HG02759 (cell line): ENCODE results near the gene LINS1.

Experiments used
- ATAC-seq: cut with Tn5 transposase; IDR thresholded peaks from one replicate; pipeline ENCODE4 v1.9.1; 2021; ENCODE audit warnings: mild to moderate bottlenecking, moderate library complexity; ENCODE audit not compliant: unreplicated experiment

LINS1 gene

GRCh38 chr15:100602064-100602822 lies at the start of gene LINS1, which contains the start of gene ASB7:
LINS1 (minus strand) TSS chr15:100602184; CDS start chr15:100580842, 21,342 bp downstream.
ASB7 (plus strand) TSS chr15:100602589; CDS start chr15:100612217, 9,628 bp downstream.
- peak; percentile 89 for ATAC-seq

GRCh38 chr15:100651253-100651652 lies 49.3 kb upstream of the LINS1 start:
- ATAC-seq = no peak

DNA sequence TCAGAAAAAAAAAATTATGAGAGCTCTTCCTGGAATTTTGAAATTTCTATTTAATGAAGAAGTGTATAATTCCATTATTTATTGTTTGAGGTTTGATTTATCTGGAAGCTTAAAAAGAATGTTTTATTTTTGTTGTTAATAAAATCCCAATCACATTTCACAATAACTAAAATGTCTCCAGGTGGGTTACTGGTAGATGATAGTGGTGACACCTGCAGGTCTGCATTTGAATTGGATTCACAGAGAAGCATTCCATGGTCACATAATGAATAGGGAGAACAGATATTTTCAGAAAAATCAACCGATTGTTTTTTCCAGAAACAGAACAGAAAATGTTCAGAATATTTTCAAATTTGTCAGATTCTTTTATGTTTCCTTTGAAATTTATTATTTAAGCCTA lies 48.7 kb upstream of the LINS1 start:
- ATAC-seq = no peak

DNA sequence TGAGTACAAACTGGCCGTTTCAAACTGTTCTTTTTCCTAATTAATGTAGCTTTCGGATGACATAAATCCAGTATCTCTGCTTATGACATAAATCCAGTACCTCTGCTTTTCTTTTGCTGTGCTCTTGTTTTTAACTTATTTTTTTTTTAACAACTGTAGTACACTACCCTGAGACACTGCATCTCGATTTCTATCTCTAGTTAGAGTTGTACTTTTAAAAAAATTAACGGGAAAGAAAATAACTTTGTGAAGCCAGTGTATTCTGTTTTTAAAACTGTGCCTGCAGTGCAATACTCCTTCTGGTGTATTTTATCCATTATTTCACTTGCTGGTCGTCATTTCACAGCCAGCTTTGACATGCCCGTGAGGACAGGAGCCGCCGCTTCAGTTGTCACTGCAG lies 47.0 kb upstream of the LINS1 start:
- ATAC-seq = no peak

DNA sequence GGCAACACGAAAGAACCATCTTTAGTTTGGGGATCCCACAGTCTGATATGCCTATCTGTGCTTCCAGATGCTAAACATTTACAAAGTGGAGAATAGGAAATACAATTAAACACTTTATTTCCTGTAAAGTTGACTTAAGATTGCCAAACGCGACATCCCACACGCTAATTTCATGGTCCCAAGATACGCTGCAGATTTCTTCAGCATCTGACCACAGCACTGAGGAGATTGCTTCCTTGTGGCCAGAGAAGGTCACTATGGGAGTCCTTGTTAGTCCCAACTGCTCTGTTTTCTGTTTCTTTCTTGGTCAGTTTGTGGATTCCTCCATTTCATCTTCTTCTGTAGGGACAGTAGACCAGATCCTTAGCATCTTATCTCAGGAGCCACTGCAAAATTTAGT lies 43.7 kb upstream of the LINS1 start:
- no peak for ATAC-seq

DNA sequence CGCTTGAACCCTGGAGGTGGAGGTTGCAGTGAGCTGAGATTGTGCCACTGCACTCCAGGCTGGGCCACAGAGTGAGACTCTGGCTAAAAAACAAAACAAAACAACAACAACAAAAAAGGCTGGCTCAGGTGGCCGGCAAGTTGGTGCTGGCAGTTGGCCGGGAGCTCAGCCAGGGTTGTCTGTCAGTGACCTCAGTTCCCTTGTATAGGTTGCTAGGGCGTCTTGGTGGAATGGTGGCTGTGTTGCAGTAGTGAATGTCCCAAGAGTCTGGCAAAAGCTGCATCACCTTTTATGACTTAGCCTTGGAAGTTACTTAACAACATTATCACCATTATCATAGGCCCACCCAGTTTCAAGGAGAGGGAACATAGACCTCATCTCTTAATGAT lies 41.0 kb upstream of the LINS1 start:
- no peak for ATAC-seq

DNA sequence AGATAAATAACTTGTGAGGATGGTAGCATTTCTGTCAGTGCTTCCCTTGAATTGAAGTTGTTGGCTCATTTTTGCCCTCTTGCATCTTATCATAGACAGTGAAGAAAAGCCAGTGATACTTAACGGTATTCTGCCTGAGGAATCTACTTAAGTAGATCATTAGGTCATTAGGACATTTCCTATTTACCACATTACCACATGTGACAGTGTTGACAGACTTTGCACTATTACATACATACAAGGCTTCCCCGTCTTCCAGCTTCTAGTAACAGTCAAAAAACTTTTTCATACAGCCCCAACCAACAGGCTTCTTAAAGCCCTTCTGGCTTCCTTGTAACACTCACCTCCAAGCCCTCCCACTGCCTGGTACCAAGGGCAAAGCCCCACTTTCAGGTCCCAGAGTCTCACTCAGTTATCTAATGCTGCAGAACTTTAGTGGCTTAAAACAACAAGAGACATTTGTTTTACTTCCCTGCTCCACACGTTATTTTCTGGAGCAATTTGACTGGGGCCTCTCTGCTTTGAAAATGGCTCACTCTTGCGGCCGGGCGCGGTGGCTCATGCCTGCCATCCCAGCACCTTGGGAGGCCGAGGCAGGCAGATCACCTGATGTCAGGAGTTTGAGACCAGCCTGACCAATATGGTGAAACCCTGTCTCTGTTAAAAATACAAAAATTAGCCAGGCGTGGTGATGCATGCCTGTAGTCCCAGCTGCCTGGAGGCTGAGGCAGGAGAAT lies 40.4 kb upstream of the LINS1 start:
- no peak for ATAC-seq

- no peak for ATAC-seq
These were observed 36.3 kb upstream of the LINS1 start for GRCh38 chr15:100638177-100638730.

DNA sequence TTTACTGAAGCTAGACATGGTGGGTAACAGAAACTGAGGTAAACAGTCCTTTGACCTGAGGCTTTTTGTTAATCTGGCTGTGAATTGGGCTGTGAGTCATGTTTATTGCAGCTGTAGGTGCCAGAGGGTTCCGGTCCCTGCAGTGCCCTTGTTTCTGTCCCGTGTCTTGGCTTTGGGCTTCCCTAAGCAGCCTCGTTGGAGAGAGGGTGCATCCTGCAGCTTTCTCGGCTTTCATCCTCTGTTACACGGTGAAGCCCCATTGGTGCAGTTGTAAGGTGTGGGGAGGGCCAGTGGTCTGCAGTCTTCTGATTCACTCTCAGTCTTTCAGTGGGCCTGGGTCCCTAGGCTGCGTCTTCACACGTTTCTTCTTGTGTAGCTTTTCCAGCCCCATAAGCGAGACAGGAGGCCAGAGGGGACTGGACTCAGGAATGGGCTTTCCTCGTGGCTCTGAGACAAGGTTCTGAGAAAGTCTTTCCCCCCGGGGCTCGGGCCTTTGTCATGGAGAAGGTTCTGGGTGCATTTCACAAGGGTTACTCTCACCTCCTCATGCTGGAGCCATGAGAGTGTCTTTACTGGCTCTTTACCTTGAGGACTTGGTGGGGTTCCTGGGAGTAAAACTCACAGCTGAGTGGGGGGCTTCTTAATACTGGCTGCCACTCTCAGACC lies 33.6 kb upstream of the LINS1 start:
- ATAC-seq = no peak

- no peak for ATAC-seq
These were observed 31.7 kb upstream of the LINS1 start for GRCh38 chr15:100633763-100634075.

- no peak for ATAC-seq
These were observed 29.8 kb upstream of the LINS1 start for GRCh38 chr15:100631831-100632230.

DNA sequence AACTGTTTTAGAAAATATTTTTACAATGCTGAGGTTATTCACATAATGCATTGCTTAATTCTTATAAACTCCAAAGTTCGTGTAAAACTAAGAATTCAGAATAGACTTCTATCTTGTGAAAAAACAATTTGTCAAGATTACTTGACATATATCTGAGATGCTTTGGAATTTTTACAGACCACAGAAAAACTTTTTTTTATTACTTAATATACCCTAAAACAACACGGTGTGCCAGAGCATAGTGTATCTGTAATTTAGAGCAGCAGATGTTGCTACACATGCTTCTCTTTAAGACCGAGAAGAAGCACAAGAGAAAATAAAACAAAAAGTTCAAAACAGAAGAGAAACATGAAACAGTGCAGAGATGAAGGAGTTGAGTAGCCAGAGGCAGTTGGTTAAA lies 26.8 kb upstream of the LINS1 start:
- ATAC-seq = no peak

- peak; percentile 81 for ATAC-seq
These were observed 25.9 kb upstream of the LINS1 start for GRCh38 chr15:100627789-100628395.

DNA sequence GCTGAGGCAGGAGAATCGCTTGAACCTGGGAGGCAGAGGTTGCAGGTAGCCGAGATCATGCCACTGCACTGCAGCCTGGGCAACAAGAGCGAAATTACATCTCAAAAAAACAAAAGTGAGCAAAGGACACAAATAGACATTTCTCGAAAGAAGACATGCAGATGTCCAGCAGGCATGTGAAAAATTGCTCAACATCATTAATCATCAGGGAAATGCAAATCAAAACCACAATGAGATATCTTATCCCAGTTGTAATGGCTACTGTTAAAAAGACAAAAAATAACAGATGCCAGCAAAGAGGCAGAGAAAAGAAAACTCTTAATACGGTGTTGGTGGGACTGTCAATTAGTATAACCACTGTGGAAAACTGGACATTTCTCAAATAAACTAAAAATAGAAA lies 21.3 kb upstream of the LINS1 start:
- no peak for ATAC-seq

DNA sequence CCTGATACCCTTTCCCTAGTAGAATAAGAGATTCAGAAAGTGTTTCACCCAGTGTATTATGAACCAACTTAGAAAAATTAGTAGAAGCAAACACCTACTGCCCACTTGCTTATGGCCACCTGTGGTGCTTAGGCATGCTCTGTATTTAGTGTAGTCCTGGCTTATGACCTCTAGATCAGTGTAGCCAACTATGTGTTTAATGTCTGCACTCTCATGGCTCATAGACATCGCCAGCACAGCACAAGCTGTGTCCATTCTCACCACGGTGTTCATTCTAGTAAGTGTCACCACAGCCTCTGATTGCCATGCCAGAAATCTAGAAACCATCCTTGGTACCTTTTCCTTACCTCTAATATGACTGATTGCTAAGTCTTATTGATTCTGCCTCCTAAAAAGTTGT lies 14.7 kb upstream of the LINS1 start:
- ATAC-seq = no peak

GRCh38 chr15:100615801-100616200 lies 13.8 kb upstream of the LINS1 start:
- no peak for ATAC-seq

DNA sequence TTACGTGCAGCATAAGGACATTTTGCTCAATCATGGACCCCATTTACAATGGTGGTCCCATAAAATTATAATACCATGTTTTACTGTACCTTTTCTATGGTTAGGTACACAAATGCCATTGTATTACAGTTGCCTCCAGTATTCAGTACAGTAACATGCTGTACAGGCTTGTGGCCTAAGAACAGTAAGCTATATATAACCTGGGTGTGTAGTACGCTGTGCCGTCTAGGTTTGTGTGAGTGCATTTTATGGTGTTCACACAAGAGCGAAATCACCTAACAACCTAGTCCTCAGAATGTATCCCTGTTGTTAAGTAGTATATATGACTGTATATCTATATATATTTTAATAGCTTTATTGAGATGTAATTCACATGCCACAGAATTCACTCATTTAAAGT lies 12.9 kb upstream of the LINS1 start:
- no peak for ATAC-seq

- ATAC-seq = no peak
These were observed 12.4 kb upstream of the LINS1 start for GRCh38 chr15:100614336-100614735.

DNA sequence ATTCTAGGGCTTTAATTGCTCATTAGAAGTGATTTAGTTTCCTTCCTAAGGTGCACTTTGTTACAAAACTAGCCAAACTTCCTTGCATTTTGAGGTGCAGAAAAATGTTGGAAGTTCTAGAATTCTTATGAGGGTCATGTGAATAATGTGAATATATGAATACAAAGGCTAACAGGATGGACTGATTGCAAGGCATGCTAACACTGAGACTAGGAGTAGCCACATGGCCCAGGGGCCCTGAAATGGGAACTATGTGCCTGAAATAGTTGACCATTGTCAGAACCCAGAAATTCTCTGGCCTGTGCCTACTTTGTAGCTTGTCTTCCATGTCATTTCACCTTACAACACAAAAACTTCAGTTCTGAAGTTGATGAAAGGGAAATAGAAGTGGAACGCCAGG lies 11.2 kb upstream of the LINS1 start:
- no peak for ATAC-seq

DNA sequence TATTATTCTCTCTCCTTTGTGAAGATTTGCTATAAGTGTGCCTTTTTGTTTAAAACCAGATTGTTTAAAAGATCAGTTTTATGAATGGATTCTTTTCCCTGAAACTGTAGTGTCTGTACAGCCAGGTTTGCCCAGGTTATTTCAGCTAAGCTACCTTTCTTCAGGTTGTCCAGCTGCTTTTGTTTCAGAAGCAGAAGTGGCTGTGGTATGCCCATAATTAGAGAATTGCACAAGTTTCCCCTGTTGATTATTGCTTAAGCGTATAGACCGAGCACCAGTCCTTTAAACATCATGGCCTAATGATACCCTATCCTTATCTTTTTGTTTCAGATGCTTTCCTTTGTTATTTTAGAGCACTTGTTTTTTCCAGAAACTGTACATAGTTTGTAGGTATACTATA lies 10.6 kb upstream of the LINS1 start:
- no peak for ATAC-seq

- ATAC-seq = peak; percentile 41
These were observed 924 bp upstream of the LINS1 start for GRCh38 chr15:100602823-100603393.
